A673 (cell line): ENCODE results near the gene ZNF385B. TPM values are rescaled to one million over a fixed set of nuclear protein-coding genes. Genes with fewer than 3 reads are reported as not detected.

Experiments used
- BruUV-seq: library from RNA; stranded (reverse); fragments of 400-500 nt; replicated peaks from 2 replicates; lab custom pipeline; 2021; lab: Mats Ljungman, UMichigan
- CTCF ChIA-PET: fragments of 300-600 bp; sonication (Branson Sonifier 250); formaldehyde crosslinking; loops from one replicate; lab custom pipeline; 2022; ENCODE audit warnings: antibody characterized with exemption; lab: Charles Lee
- POLR2A ChIA-PET: fragments of 300-600 bp; sonication (Branson Sonifier 250); formaldehyde crosslinking; loops from one replicate; lab custom pipeline; 2022; ENCODE audit warnings: antibody characterized with exemption; ENCODE audit not compliant: low non-redundant PET; lab: Charles Lee
- DNase-seq: peaks from one replicate; pipeline ENCODE4 v3.0.0-alpha.2; 2015; ENCODE audit warnings: low spot score
- H3K27ac ChIP-seq: fragments of 200-600 bp; sonication (generic); 2 replicates; pipeline ENCODE4 v1.5.1; 2016; ENCODE audit warnings: mixed run types, low read depth, mild to moderate bottlenecking, mixed read lengths, antibody characterized with exemption, low read length; ENCODE audit not compliant: poor library complexity, severe bottlenecking
- H3K27me3 ChIP-seq: fragments of 200-600 bp; sonication (generic); replicated peaks from 2 replicates; pipeline ENCODE4 v1.6.1; 2017; ENCODE audit warnings: mixed run types, low read depth, mild to moderate bottlenecking, mixed read lengths, antibody characterized with exemption, low read length; ENCODE audit not compliant: insufficient read depth, poor library complexity
- H3K36me3 ChIP-seq: fragments of 200-600 bp; sonication (generic); 2 replicates; pipeline ENCODE4 v1.6.1; 2016; ENCODE audit warnings: mixed run types, mild to moderate bottlenecking, mixed read lengths, antibody characterized with exemption, low read length; ENCODE audit not compliant: insufficient read depth, poor library complexity, severe bottlenecking
- H3K4me1 ChIP-seq: fragments of 200-600 bp; sonication (generic); 2 replicates; pipeline ENCODE4 v1.6.1; 2017; ENCODE audit warnings: mixed run types, mild to moderate bottlenecking, mixed read lengths, antibody characterized with exemption, low read length; ENCODE audit not compliant: insufficient read depth, poor library complexity, severe bottlenecking
- H3K4me3 ChIP-seq: fragments of 200-600 bp; sonication (generic); 2 replicates; pipeline ENCODE4 v1.5.1; 2016; ENCODE audit warnings: low read depth, mixed run types, mild to moderate bottlenecking, mixed read lengths, low read length; ENCODE audit not compliant: poor library complexity, severe bottlenecking
- H3K9me3 ChIP-seq: fragments of 200-600 bp; sonication (generic); 2 replicates; pipeline ENCODE4 v1.6.1; 2016; ENCODE audit warnings: mixed run types, low read depth, mild to moderate bottlenecking, mixed read lengths, antibody characterized with exemption, low read length; ENCODE audit not compliant: poor library complexity, severe bottlenecking
- EZH2 ChIP-seq: fragments of 200-600 bp; sonication (generic); IDR thresholded peaks from 2 replicates; pipeline ENCODE4 v1.6.1; 2017; ENCODE audit warnings: borderline replicate concordance, low read depth, mild to moderate bottlenecking, mixed read lengths, antibody characterized with exemption, low read length; ENCODE audit not compliant: poor library complexity, severe bottlenecking
- intact Hi-C: fragments of 100-400 bp; cut with micrococcal nuclease; formaldehyde crosslinking; loops from one replicate; pipeline ENCODE4 v1.10.0; 2022; ENCODE audit not compliant: unreplicated experiment
- total RNA-seq: library from RNA; stranded (reverse); gene quantifications from 2 replicates; pipeline ENCODE4 v1.2.3, GENCODE V29; 2021
- TF ChIP-seq, protein P1 (sequence below): fragments of 300-800, 200-600 bp; sonication (generic); conservative IDR thresholded peaks from 2 replicates; pipeline ENCODE4 v1.5.1; 2017; ENCODE audit warnings: low read depth, mild to moderate bottlenecking, antibody characterized with exemption, low read length, moderate library complexity, mixed read lengths

The ZNF385B gene
- total RNA-seq, 1 experiment from 2014 or later: not detected

DNA sequence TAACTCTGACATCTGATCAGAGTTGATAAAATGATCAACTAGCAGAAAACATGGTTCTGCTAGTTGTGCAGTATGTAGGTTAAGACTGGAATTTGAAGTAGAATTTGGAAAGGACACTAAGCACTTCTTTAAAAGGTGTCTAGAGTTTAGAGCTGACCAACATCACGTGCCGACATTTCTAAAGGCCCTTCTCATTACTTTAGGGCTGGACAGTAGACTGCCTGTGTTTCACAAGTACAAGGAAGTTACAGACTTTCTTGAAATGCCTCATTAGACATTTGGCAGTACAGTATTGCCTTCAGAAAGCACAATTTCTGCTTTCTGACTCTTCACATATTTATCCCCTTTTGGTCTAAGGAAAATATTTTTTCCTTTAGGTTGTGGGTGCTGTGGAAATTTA, 255.3 kb downstream of the ZNF385B start:
- CTCF ChIA-PET: no interaction called here

DNA sequence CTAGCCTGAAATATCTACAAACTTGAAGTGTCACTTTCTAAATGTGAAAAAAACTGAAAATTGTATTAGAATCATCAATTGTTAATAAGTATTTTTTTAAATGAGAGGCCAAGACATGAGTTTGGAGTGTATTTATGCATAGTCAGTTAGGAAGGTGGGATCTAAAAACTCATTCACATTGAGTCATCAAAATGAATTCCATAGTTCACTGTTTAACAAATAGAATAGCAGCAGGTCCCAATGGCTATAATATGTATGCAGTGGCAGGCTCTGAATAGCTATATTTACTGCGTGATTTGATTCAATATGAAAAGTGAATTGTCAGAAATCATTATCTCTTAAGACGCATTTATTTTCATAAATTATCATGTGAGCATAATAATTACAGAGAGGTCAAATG, 256.1 kb downstream of the ZNF385B start:
- TF ChIP-seq, protein P1, sequence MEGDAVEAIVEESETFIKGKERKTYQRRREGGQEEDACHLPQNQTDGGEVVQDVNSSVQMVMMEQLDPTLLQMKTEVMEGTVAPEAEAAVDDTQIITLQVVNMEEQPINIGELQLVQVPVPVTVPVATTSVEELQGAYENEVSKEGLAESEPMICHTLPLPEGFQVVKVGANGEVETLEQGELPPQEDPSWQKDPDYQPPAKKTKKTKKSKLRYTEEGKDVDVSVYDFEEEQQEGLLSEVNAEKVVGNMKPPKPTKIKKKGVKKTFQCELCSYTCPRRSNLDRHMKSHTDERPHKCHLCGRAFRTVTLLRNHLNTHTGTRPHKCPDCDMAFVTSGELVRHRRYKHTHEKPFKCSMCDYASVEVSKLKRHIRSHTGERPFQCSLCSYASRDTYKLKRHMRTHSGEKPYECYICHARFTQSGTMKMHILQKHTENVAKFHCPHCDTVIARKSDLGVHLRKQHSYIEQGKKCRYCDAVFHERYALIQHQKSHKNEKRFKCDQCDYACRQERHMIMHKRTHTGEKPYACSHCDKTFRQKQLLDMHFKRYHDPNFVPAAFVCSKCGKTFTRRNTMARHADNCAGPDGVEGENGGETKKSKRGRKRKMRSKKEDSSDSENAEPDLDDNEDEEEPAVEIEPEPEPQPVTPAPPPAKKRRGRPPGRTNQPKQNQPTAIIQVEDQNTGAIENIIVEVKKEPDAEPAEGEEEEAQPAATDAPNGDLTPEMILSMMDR: no peak
- TF ChIP-seq EZH2: no peak
- Histone ChIP-seq H3K27ac (no peak overlapping the region), H3K27me3 (no peaks in the 10 kb centered on the region), H3K36me3 (no peaks in the 10 kb centered on the region), H3K9me3 (no peaks in the 10 kb centered on the region), H3K4me3 (no peak overlapping the region), H3K4me1 (no peaks in the 10 kb centered on the region)
- intact Hi-C loops: no loop called here
- BruUV-seq: no TSS peak
- CTCF ChIA-PET: no interaction called here
- DNase-seq: no peak
- POLR2A ChIA-PET: no interaction called here

More for the DNA sequence above, 255.3 kb downstream of the ZNF385B start:
- no peak for DNase-seq
- intact Hi-C loops: no loop called here
- no peak for TF ChIP-seq EZH2
- TF ChIP-seq, protein P1: no peak
- Histone ChIP-seq H3K27me3 (no peaks in the 10 kb centered on the region), H3K9me3 (no peaks in the 10 kb centered on the region), H3K36me3 (no peaks in the 10 kb centered on the region), H3K4me3 (no peak overlapping the region), H3K27ac (no peak overlapping the region), H3K4me1 (no peaks in the 10 kb centered on the region)
- BruUV-seq: no TSS peak
- POLR2A ChIA-PET: no interaction called here

DNA sequence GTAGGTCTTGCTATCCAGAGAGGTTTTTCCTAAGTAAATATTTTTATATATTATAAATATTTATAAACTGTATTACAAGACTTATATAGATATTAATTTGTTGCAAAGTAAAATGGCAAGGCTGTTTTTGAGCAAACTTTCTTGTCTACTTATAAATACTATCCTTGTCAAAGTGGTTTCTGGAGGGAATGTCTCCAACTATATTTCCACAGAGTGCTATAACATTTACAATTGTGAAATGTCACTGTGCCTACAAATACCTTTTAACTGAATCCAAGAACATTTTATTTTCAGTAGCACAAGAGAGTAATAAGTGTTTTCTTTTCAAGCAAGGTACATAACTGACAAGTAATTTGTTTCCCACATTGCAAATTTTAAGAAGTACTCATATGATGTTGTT, 256.8 kb downstream of the ZNF385B start:
- POLR2A ChIA-PET: no interaction called here
- no peaks in the 10 kb centered on the region for H3K9me3 ChIP-seq

More for the DNA sequence above, 256.8 kb downstream of the ZNF385B start:
- Histone ChIP-seq H3K36me3 (no peaks in the 10 kb centered on the region), H3K4me1 (no peaks in the 10 kb centered on the region), H3K4me3 (no peak overlapping the region), H3K27ac (no peak overlapping the region), H3K27me3 (no peaks in the 10 kb centered on the region)
- CTCF ChIA-PET: no interaction called here
- DNase-seq: no peak
- no peak for TF ChIP-seq EZH2
- TF ChIP-seq, protein P1: no peak
- BruUV-seq: no TSS peak
- intact Hi-C loops: no loop called here
